ENCODE results near the gene SOAT1.

GRCh38 chr1:179321533-179322216 lies 28.1 kb downstream of the SOAT1 start:
- TF ChIP-seq CTCF (IDR thresholded peaks at IDR 0.05; ENCODE audit: insufficient read depth, low read depth, low read length) (no peak), EZH2 (IDR thresholded peaks at IDR 0.05; ENCODE audit: insufficient read depth, low read length) (no peak)
